Prostate gland (tissue), 2 donors: Measurements from ENCODE around the gene CDY2A. TPM values are rescaled to one million over a fixed set of nuclear protein-coding genes. Genes with fewer than 3 reads are reported as not detected.
"Not testable (repeated sequence)": the region's sequence is repeated elsewhere in the genome, so short reads cannot be mapped to it uniquely, and the experiment has no call there.

Source experiments
- DNase-seq: peaks from one replicate; pipeline ENCODE4 v3.0.0-alpha.2; 2019; ENCODE audit warnings: low spot score
- H3K27ac ChIP-seq, 2 donors: fragments of 200-600 bp; sonication (generic); 2 replicates each; pipeline ENCODE4 v1.5.1; 2017 to 2019
- H3K27me3 ChIP-seq: fragments of 200-600 bp; sonication (generic); replicated peaks from 2 replicates; pipeline ENCODE4 v1.5.1; 2019; ENCODE audit not compliant: insufficient read depth
- H3K36me3 ChIP-seq, 2 donors: fragments of 200-600 bp; sonication (generic); 1 replicate in 1 of 2; 2 replicates in 1 of 2; pipeline versions ENCODE4 v1.5.1 to v1.8.1; 2017 to 2019
- H3K4me1 ChIP-seq: fragments of 200-600 bp; sonication (generic); replicated peaks from 2 replicates; pipeline ENCODE4 v1.5.1; 2019
- H3K4me3 ChIP-seq, 2 donors: fragments of 200-600 bp; sonication (generic); 2 replicates each; pipeline ENCODE4 v1.5.1; 2017 to 2019
- H3K9me3 ChIP-seq: fragments of 200-600 bp; sonication (generic); 2 replicates; pipeline ENCODE4 v1.5.1; 2017
- WGBS: methylation state at CpG from one replicate; pipeline ENCODE4 v1.1.5; 2018; 5-methylcytosine and 5-hydroxymethylcytosine counted together
- intact Hi-C: fragments of 100-400 bp; cut with DNase I; formaldehyde crosslinking; loops from one replicate; pipeline ENCODE4 v1.14.2; 2022
- total RNA-seq, 2 donors: library from RNA; depleted of rRNA; stranded (reverse); fragments of >200 nt; gene quantifications; one replicate each; pipeline ENCODE4 v1.1.0, GENCODE V29; 2016

CDY2A gene
- total RNA-seq, 2 donors from 2014 or later: not detected

DNA sequence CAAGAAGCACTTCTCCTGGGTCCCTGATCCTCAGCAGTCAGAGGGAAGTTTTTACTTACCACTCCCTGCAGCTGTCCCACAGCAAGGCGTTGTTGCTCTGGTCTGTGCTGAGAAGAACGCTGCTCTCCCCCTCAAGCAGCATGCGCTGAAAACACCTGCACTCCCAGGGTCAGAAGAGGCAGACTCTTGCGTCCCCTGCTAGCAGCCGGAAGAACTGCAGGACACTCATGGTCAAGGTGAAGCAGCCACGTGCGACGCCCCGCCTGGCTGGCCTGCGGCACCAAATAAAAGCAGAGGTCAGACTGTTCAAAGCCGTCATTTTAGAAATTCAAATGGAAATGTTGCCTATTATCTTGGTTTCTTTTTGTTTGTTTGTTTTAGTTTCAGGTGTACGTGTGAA lies 47.9 kb downstream of the CDY2A start:
- intact Hi-C loops, H3K36me3 ChIP-seq, DNase-seq, H3K4me1 ChIP-seq, H3K27me3 ChIP-seq, H3K4me3 ChIP-seq, H3K27ac ChIP-seq, H3K9me3 ChIP-seq: not testable (repeated sequence)
- no CpG with 5 or more reads among the region's 12 CpGs for WGBS

Other genes starting within 250 kb of the CDY2A start
- not detected for gene CDY2B, start 145.6 kb upstream of the CDY2A start, total RNA-seq